Endothelial cell of umbilical vein (primary cell): ENCODE measurements around the gene TRPV6. TPM values are rescaled to one million over a fixed set of nuclear protein-coding genes. Genes with fewer than 3 reads are reported as not detected.

ENCODE experiments used
- BruUV-seq: library from RNA; stranded (reverse); fragments of 400-500 nt; replicated peaks from 2 replicates; lab custom pipeline; 2021; lab: Mats Ljungman, UMichigan
- CTCF ChIA-PET: fragments of 300-600, 350-600 bp; sonication (Branson Sonifier 250); formaldehyde crosslinking; loops from one replicate; lab custom pipeline; 2021; ENCODE audit warnings: antibody characterized with exemption, inconsistent platforms; lab: Charles Lee
- POLR2A ChIA-PET: fragments of 300-600, 350-600 bp; sonication (Branson Sonifier 250); formaldehyde crosslinking; loops from one replicate; lab custom pipeline; 2021; ENCODE audit warnings: antibody characterized with exemption, inconsistent platforms; lab: Charles Lee
- DNase-seq: peaks from one replicate; pipeline ENCODE4 v3.0.0-alpha.2; 2011; ENCODE audit warnings: low read depth, low spot score
- FAIRE-seq: peaks from 2 replicates; lab custom pipeline; 2011; peaks lifted over from hg19 to GRCh38; lab: Jason Lieb, UNC
- H2AFZ ChIP-seq: 2 replicates; pipeline ENCODE4 v1.6.0; 2012; ENCODE audit warnings: low read depth, low read length, control low read depth, inconsistent platforms
- H3K27ac ChIP-seq: 2 replicates; pipeline ENCODE4 v1.5.1; 2011; ENCODE audit warnings: low read depth, mild to moderate bottlenecking, control low read depth, low read length, moderate library complexity; ENCODE audit not compliant: insufficient read depth
- H3K27me3 ChIP-seq, 2 experiments: 2 replicates each; pipeline versions ENCODE4 v1.6.0 to v1.6.1; 2011; ENCODE audit warnings: low read length in 2 of 2, mixed read lengths in 1 of 2; ENCODE audit not compliant: control insufficient read depth in 2 of 2, insufficient read depth in 2 of 2
- H3K36me3 ChIP-seq, 2 experiments: 2 replicates in 1 of 2; 3 replicates in 1 of 2; pipeline ENCODE4 v1.5.1; 2011; ENCODE audit warnings: low read length in 2 of 2, mild to moderate bottlenecking in 1 of 2, moderate library complexity in 1 of 2; ENCODE audit not compliant: control insufficient read depth in 2 of 2, insufficient read depth in 2 of 2; ENCODE audit errors: extremely low read depth in 1 of 2
- H3K4me1 ChIP-seq: 3 replicates; pipeline ENCODE4 v1.5.1; 2011; ENCODE audit warnings: mild to moderate bottlenecking, low read length; ENCODE audit not compliant: control insufficient read depth, insufficient read depth; ENCODE audit errors: extremely low read depth
- H3K4me2 ChIP-seq: 2 replicates; pipeline ENCODE4 v1.6.1; 2011; ENCODE audit warnings: low read length, control low read depth, mixed read lengths; ENCODE audit not compliant: insufficient read depth
- H3K4me3 ChIP-seq, 3 experiments: fragments of 200-600 bp in 1 of 3; sonication (generic), shearing (Covaris generic) in 1 of 3; replicated peaks in 1 of 3; 2 replicates each; pipeline ENCODE4 v1.5.1; 2011 to 2016; ENCODE audit warnings: control low read depth in 3 of 3, low read length in 3 of 3, mild to moderate bottlenecking in 2 of 3, inconsistent platforms in 1 of 3, low read depth in 1 of 3, moderate library complexity in 1 of 3; ENCODE audit not compliant: insufficient read depth in 1 of 3
- H3K79me2 ChIP-seq: 2 replicates; pipeline ENCODE4 v1.6.0; 2012; ENCODE audit warnings: low read length, inconsistent platforms; ENCODE audit not compliant: control insufficient read depth, insufficient read depth
- H3K9ac ChIP-seq: replicated peaks from 2 replicates; pipeline ENCODE3; 2011; ENCODE audit warnings: low read length, control low read depth; ENCODE audit not compliant: insufficient read depth; ENCODE audit errors: extremely low read depth
- H3K9me1 ChIP-seq: replicated peaks from 3 replicates; pipeline ENCODE4 v1.6.0; 2011; ENCODE audit warnings: mild to moderate bottlenecking, low read length; ENCODE audit not compliant: control insufficient read depth, insufficient read depth; ENCODE audit errors: extremely low read depth
- H3K9me3 ChIP-seq: replicated peaks from 2 replicates; pipeline ENCODE4 v1.5.1; 2012; ENCODE audit warnings: low read length, inconsistent platforms; ENCODE audit not compliant: control insufficient read depth, insufficient read depth
- H4K20me1 ChIP-seq: replicated peaks from 2 replicates; pipeline ENCODE3; 2011; ENCODE audit warnings: mild to moderate bottlenecking, low read length; ENCODE audit not compliant: control insufficient read depth, insufficient read depth; ENCODE audit errors: extremely low read depth
- CTCF ChIP-seq, 2 donors: IDR thresholded peaks; 1 replicate in 1 of 2; 2 replicates in 1 of 2; pipeline ENCODE4 v1.5.1; 2011; ENCODE audit warnings: low read length in 2 of 2, mild to moderate bottlenecking in 2 of 2, moderate library complexity in 2 of 2, control low read depth in 1 of 2, inconsistent platforms in 1 of 2, low read depth in 1 of 2; ENCODE audit not compliant: insufficient read depth in 1 of 2; ENCODE audit errors: extremely low read depth in 1 of 2
- EZH2 ChIP-seq: IDR thresholded peaks from 2 replicates; pipeline ENCODE4 v1.6.1; 2012; ENCODE audit warnings: borderline replicate concordance, low read depth, mild to moderate bottlenecking, moderate library complexity, low read length, inconsistent platforms; ENCODE audit not compliant: severe bottlenecking
- FOS ChIP-seq: IDR thresholded peaks from 2 replicates; pipeline ENCODE4 v1.6.1; 2011; ENCODE audit warnings: mild to moderate bottlenecking, low read length, moderate library complexity, borderline replicate concordance; ENCODE audit not compliant: insufficient read depth
- GATA2 ChIP-seq: IDR thresholded peaks from 2 replicates; pipeline ENCODE4 v1.7.0; 2011; ENCODE audit warnings: low read depth, mild to moderate bottlenecking, moderate library complexity, mixed read lengths, low read length; ENCODE audit not compliant: insufficient read length, insufficient read depth
- JUN ChIP-seq: IDR thresholded peaks from 2 replicates; pipeline ENCODE4 v1.6.1; 2011; ENCODE audit warnings: borderline replicate concordance, low read depth; ENCODE audit not compliant: insufficient read length, insufficient read depth
- MAX ChIP-seq: IDR thresholded peaks from 2 replicates; pipeline ENCODE4 v1.6.1; 2011; ENCODE audit not compliant: insufficient read depth, insufficient read length
- MYC ChIP-seq: IDR thresholded peaks from one replicate; pipeline ENCODE4 v1.6.1; 2011; ENCODE audit warnings: mild to moderate bottlenecking, low read depth, low read length
- POLR2A ChIP-seq: IDR thresholded peaks from 2 replicates; pipeline ENCODE4 v1.6.1; 2012; ENCODE audit warnings: low read depth, mild to moderate bottlenecking, control low read depth, low read length
- POLR2AphosphoS5 ChIP-seq: IDR thresholded peaks from 2 replicates; pipeline ENCODE4 v1.6.1; 2012; ENCODE audit warnings: low read depth, mild to moderate bottlenecking, control low read depth, low read length, moderate library complexity; ENCODE audit not compliant: insufficient read depth
- dilution Hi-C: fragments of 300-500 bp; cut with MboI; formaldehyde crosslinking; loops from one replicate; pipeline ENCODE4 v1.15.0; 2019; ENCODE audit warnings: low sequenced_read_pairs; ENCODE audit not compliant: extremely low pct_ligation_motif_present
- intact Hi-C: fragments of 100-400 bp; cut with micrococcal nuclease; formaldehyde crosslinking; loops from one replicate; pipeline ENCODE4 v1.10.0; 2022
- polyA plus RNA-seq, 4 experiments: library from polyadenylated mRNA; depleted of rRNA in 3 of 4; stranded (reverse) in 3 of 4; unstranded in 1 of 4; fragments of >200 nt; gene quantifications; 2 replicates each; pipeline versions ENCODE4 v1.2.1 to v1.2.3, GENCODE V29; 2011 to 2012; ENCODE audit warnings: missing spikeins in 1 of 4
- total RNA-seq: library from RNA; stranded (reverse); gene quantifications from 2 replicates; pipeline ENCODE4 v1.2.3, GENCODE V29; 2021

TRPV6 gene
- total and polyA plus RNA-seq, 2 donors (not counting 3 experiments of a cell fraction or from before 2014, with no cell fraction given), result not detected

- no peaks in the 10 kb centered on the region for H3K4me1 ChIP-seq
- TF ChIP-seq FOS (no peak), GATA2 (no peak), MAX (no peak), EZH2 (no peak), MYC (no peak), POLR2A (no peak), POLR2AphosphoS5 (no peak), JUN (no peak)
- H3K36me3 ChIP-seq, result no peaks in the 10 kb centered on the region
- POLR2A ChIA-PET, result no interaction called here
- no TSS peak for BruUV-seq
- CTCF ChIA-PET, result no interaction called here
- no peak overlapping the region for H3K4me2 ChIP-seq
- no peak overlapping the region for H3K27ac ChIP-seq
- no peak overlapping the region for H3K4me3 ChIP-seq
- FAIRE-seq (no peak), DNase-seq (no peak)
- intact Hi-C loops, result no loop called here
- no peak overlapping the region for H3K9ac ChIP-seq
- no peak overlapping the region for H2AFZ ChIP-seq
- peaks cover 0 to 2% of the 10 kb centered on the region in 2 experiments for H3K27me3 ChIP-seq
- dilution Hi-C loops, result no loop called here
- H3K9me3 ChIP-seq, result no peaks in the 10 kb centered on the region
- no peaks in the 10 kb centered on the region for H3K79me2 ChIP-seq
- H4K20me1 ChIP-seq, result peaks cover 2% of the 10 kb centered on the region
- no peaks in the 10 kb centered on the region for H3K9me1 ChIP-seq
Observed at GRCh38 chr7:142925413-142925812, 39.9 kb upstream of the TRPV6 start.

- no peak for DNase-seq
- POLR2A ChIA-PET, result no interaction called here
- Histone ChIP-seq H3K9me1 (no peaks in the 10 kb centered on the region), H4K20me1 (peaks cover 2% of the 10 kb centered on the region), H3K4me1 (no peaks in the 10 kb centered on the region), H3K4me3 (no peak overlapping the region), H3K36me3 (no peaks in the 10 kb centered on the region), H3K9me3 (no peaks in the 10 kb centered on the region), H2AFZ (no peak overlapping the region), H3K79me2 (no peaks in the 10 kb centered on the region), H3K9ac (no peak overlapping the region), H3K4me2 (no peak overlapping the region), H3K27ac (no peak overlapping the region), H3K27me3 (peaks cover 0 to 2% of the 10 kb centered on the region in 2 experiments)
- dilution Hi-C loops, result no loop called here
- no peak for FAIRE-seq
- no peak for TF ChIP-seq JUN
- no peak for TF ChIP-seq MAX
- no peak for TF ChIP-seq FOS
- TF ChIP-seq CTCF (IDR thresholded peaks at IDR 0.05; ENCODE audit: extremely low read depth in 1 of 2, insufficient read depth in 1 of 2, low read depth in 1 of 2, low read length in 2 of 2), result no peak
- no peak for TF ChIP-seq EZH2
- TF ChIP-seq POLR2AphosphoS5, result no peak
- TF ChIP-seq POLR2A, result no peak
- no peak for TF ChIP-seq MYC
- no peak for TF ChIP-seq GATA2
- CTCF ChIA-PET, result no interaction called here
- intact Hi-C loops, result no loop called here
- BruUV-seq, result no TSS peak
Observed at GRCh38 chr7:142923391-142923790, 37.8 kb upstream of the TRPV6 start.
